Mesendoderm (in vitro differentiated cells): ENCODE data around the gene TGM4.

ENCODE experiments used
- DNase-seq: peaks from one replicate; pipeline ENCODE4 v3.0.0; 2013
- H2AK5ac ChIP-seq: 2 replicates; pipeline ENCODE4 v1.6.1; 2013; ENCODE audit warnings: low read length, inconsistent platforms
- H2BK120ac ChIP-seq: 2 replicates; pipeline ENCODE4 v1.6.1; 2013; ENCODE audit warnings: low read depth, mild to moderate bottlenecking, low read length, moderate library complexity, mixed read lengths
- H2BK15ac ChIP-seq: replicated peaks from 2 replicates; pipeline ENCODE4 v1.6.1; 2013; ENCODE audit warnings: low read depth, mild to moderate bottlenecking, moderate library complexity
- H2BK5ac ChIP-seq: 2 replicates; pipeline ENCODE4 v1.6.1; 2013; ENCODE audit warnings: low read length, inconsistent platforms
- H3K18ac ChIP-seq: 2 replicates; pipeline ENCODE4 v1.6.1; 2013; ENCODE audit warnings: mild to moderate bottlenecking, low read length, mixed read lengths
- H3K23ac ChIP-seq: one replicate; pipeline ENCODE4 v1.6.1; 2013; ENCODE audit warnings: low read length
- H3K27ac ChIP-seq: 2 replicates; pipeline ENCODE4 v1.5.1; 2013; ENCODE audit warnings: low read depth, mild to moderate bottlenecking, inconsistent platforms, low read length, moderate library complexity
- H3K27me3 ChIP-seq: 2 replicates; pipeline ENCODE4 v1.6.1; 2013; ENCODE audit warnings: low read length, control low read depth, mild to moderate bottlenecking, inconsistent platforms; ENCODE audit not compliant: insufficient read depth, poor library complexity
- H3K36me3 ChIP-seq: 2 replicates; pipeline ENCODE4 v1.6.1; 2013; ENCODE audit warnings: low read length, inconsistent platforms; ENCODE audit not compliant: control insufficient read depth, insufficient read depth
- H3K4ac ChIP-seq: one replicate; pipeline ENCODE4 v1.6.1; 2013; ENCODE audit warnings: low read depth, mild to moderate bottlenecking, low read length, moderate library complexity
- H3K4me1 ChIP-seq: 2 replicates; pipeline ENCODE4 v1.6.1; 2013; ENCODE audit warnings: low read depth, low read length, inconsistent platforms; ENCODE audit not compliant: control insufficient read depth
- H3K4me2 ChIP-seq: 2 replicates; pipeline ENCODE4 v1.6.1; 2013; ENCODE audit warnings: low read length
- H3K4me3 ChIP-seq: 2 replicates; pipeline ENCODE4 v1.5.1; 2013; ENCODE audit warnings: mild to moderate bottlenecking, low read length
- H3K56ac ChIP-seq: one replicate; pipeline ENCODE4 v1.6.1; 2013; ENCODE audit warnings: low read length
- H3K79me1 ChIP-seq: 2 replicates; pipeline ENCODE4 v1.6.1; 2013; ENCODE audit warnings: low read length, inconsistent platforms
- H3K79me2 ChIP-seq: 2 replicates; pipeline ENCODE4 v1.6.1; 2013; ENCODE audit warnings: mild to moderate bottlenecking, low read length; ENCODE audit not compliant: control insufficient read depth, insufficient read depth
- H3K9ac ChIP-seq: 2 replicates; pipeline ENCODE4 v1.6.1; 2013; ENCODE audit warnings: low read length, inconsistent platforms
- H4K5ac ChIP-seq: one replicate; pipeline ENCODE4 v1.6.1; 2013; ENCODE audit warnings: low read length
- H4K8ac ChIP-seq: one replicate; pipeline ENCODE4 v1.6.1; 2013; ENCODE audit warnings: low read depth, mild to moderate bottlenecking, control low read depth, low read length, moderate library complexity
- WGBS: extraction: QIAGEN DNeasy Blood & Tissue Kit; methylation state at CpG from one replicate; pipeline ENCODE4 v1.1.7; 2013; ENCODE audit warnings: low lambda C conversion rate, missing lambda C conversion rate; ENCODE audit not compliant: insufficient coverage; ENCODE audit errors: extremely low coverage; 5-methylcytosine and 5-hydroxymethylcytosine counted together

The TGM4 gene

GRCh38 chr3:44902628-44903027 lies 28.2 kb downstream of the TGM4 start:
- no peak overlapping the region for H4K8ac ChIP-seq
- H3K79me2 ChIP-seq = no peaks in the 10 kb centered on the region
- no peak overlapping the region for H3K23ac ChIP-seq
- no peaks in the 10 kb centered on the region for H3K4me1 ChIP-seq
- H3K9ac ChIP-seq = no peak overlapping the region
- DNase-seq = no peak
- no peak overlapping the region for H3K4me2 ChIP-seq
- H3K36me3 ChIP-seq = no peaks in the 10 kb centered on the region
- no peak overlapping the region for H3K27ac ChIP-seq
- H2BK15ac ChIP-seq = no peak overlapping the region
- H2BK120ac ChIP-seq = no peak overlapping the region
- no peaks in the 10 kb centered on the region for H3K79me1 ChIP-seq
- H3K4me3 ChIP-seq = no peak overlapping the region
- no peak overlapping the region for H3K56ac ChIP-seq
- H4K5ac ChIP-seq = no peak overlapping the region
- no peak overlapping the region for H2AK5ac ChIP-seq
- no CpG with 5 or more reads among the region's 4 CpGs for WGBS
- no peak overlapping the region for H3K18ac ChIP-seq
- H3K27me3 ChIP-seq = no peaks in the 10 kb centered on the region
- H2BK5ac ChIP-seq = no peak overlapping the region
- no peak overlapping the region for H3K4ac ChIP-seq

DNA sequence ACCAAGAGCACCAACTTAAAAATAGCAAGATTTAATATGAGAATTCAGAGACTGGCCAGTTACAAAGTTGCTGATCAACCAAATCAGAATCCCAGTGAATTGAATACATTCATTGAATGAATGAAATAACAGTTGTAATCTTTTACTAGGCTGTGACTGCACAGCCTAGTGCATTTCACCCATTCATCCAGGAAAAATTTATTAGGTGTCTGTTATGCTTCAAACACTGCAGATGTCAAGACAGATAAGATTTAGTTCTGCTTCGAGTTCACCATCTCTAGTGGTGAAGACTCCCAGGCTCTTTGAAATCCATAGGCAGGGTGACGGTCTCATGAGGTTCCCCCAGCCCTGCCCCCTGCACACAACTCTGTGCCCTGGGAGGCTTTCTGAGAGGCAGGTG lies 28.9 kb downstream of the TGM4 start:
- Histone ChIP-seq H3K4ac (no peak overlapping the region), H3K36me3 (no peaks in the 10 kb centered on the region), H3K9ac (no peak overlapping the region), H2AK5ac (no peak overlapping the region), H2BK15ac (no peak overlapping the region), H4K8ac (no peak overlapping the region), H3K4me3 (no peak overlapping the region), H3K79me2 (no peaks in the 10 kb centered on the region), H3K4me1 (no peaks in the 10 kb centered on the region), H3K23ac (no peak overlapping the region), H4K5ac (no peak overlapping the region), H2BK5ac (no peak overlapping the region), H2BK120ac (no peak overlapping the region), H3K27me3 (no peaks in the 10 kb centered on the region), H3K27ac (no peak overlapping the region), H3K18ac (no peak overlapping the region), H3K56ac (no peak overlapping the region), H3K4me2 (no peak overlapping the region), H3K79me1 (no peaks in the 10 kb centered on the region)
- no CpG with 5 or more reads among the region's 2 CpGs for WGBS
- DNase-seq = no peak

DNA sequence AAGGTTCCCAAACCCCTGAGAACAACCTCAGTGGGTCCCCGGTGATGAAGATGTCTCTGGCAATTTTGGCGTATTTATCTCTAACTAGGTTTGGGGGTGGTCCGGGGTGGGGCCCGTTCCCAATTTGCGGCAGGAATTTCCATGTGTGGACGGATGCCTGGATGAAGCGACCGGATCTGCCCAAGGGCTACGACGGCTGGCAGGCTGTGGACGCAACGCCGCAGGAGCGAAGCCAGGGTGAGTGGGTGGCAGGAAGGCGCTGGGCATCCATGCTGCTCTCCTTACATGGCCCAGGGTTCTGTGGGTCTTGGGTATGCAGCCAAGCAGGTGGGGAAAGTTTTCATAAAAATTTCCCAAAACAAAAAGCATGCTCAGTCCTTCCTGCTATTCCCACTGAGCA lies 29.3 kb downstream of the TGM4 start:
- H3K4me2 ChIP-seq = no peak overlapping the region
- no peak overlapping the region for H2AK5ac ChIP-seq
- no peak overlapping the region for H3K4me3 ChIP-seq
- no CpG with 5 or more reads among the region's 15 CpGs for WGBS
- H3K9ac ChIP-seq = no peak overlapping the region
- no peak overlapping the region for H3K56ac ChIP-seq
- no peak overlapping the region for H3K4ac ChIP-seq
- H3K4me1 ChIP-seq = no peaks in the 10 kb centered on the region
- H3K36me3 ChIP-seq = no peaks in the 10 kb centered on the region
- H3K27ac ChIP-seq = no peak overlapping the region
- no peaks in the 10 kb centered on the region for H3K27me3 ChIP-seq
- H4K8ac ChIP-seq = no peak overlapping the region
- H3K23ac ChIP-seq = no peak overlapping the region
- no peak overlapping the region for H2BK120ac ChIP-seq
- no peak overlapping the region for H2BK15ac ChIP-seq
- H3K79me1 ChIP-seq = no peaks in the 10 kb centered on the region
- no peak overlapping the region for H2BK5ac ChIP-seq
- H3K18ac ChIP-seq = no peak overlapping the region
- no peaks in the 10 kb centered on the region for H3K79me2 ChIP-seq
- no peak for DNase-seq
- no peak overlapping the region for H4K5ac ChIP-seq

DNA sequence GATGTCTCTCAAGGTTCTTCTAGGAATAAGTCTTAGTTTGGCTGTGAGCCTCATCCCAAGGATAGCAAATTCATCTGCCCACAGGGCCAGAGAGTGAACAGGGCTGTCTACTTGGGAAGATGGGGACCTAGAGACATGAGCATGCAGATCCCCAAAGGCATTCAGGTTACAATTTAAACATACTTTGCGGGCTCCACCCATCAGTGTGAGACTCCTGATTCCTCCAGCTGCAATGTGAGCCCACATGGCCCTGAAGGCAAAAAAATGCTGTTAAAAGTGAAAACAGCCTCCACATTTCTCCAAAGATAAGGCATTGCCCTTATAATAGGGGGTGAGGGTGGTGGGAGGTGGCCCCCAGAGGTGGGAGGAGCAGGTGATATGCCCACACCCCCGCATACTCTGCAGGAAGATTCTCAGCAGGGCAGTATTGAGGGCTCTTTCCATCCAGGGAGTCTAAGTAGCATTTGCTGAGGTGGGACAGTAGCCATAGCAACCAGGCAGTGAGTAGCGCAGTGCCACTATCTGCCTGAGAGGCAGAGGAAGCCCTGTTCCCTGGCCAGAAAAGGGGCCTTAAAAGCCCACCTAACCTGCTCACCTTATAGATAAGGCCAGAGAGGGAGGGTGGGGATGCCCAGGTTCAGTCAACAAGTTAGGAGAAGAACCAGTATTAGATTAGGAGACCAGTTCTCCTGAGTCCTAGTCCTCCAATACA lies 31.2 kb downstream of the TGM4 start:
- H4K5ac ChIP-seq = no peak overlapping the region
- no peak overlapping the region for H2BK120ac ChIP-seq
- H3K27ac ChIP-seq = no peak overlapping the region
- no peak overlapping the region for H3K18ac ChIP-seq
- no peaks in the 10 kb centered on the region for H3K27me3 ChIP-seq
- no peaks in the 10 kb centered on the region for H3K36me3 ChIP-seq
- H3K4me2 ChIP-seq = no peak overlapping the region
- no peaks in the 10 kb centered on the region for H3K79me2 ChIP-seq
- H3K4me1 ChIP-seq = no peaks in the 10 kb centered on the region
- H3K4ac ChIP-seq = no peak overlapping the region
- H2AK5ac ChIP-seq = no peak overlapping the region
- no peak overlapping the region for H2BK5ac ChIP-seq
- no peak overlapping the region for H3K23ac ChIP-seq
- no peak overlapping the region for H3K56ac ChIP-seq
- H4K8ac ChIP-seq = no peak overlapping the region
- H3K9ac ChIP-seq = no peak overlapping the region
- peak; percentile 77 for DNase-seq
- WGBS = no CpG with 5 or more reads among the region's 3 CpGs
- no peak overlapping the region for H2BK15ac ChIP-seq
- no peak overlapping the region for H3K4me3 ChIP-seq
- H3K79me1 ChIP-seq = no peaks in the 10 kb centered on the region

GRCh38 chr3:44906997-44907396 lies 32.6 kb downstream of the TGM4 start:
- H3K23ac ChIP-seq = no peak overlapping the region
- no peaks in the 10 kb centered on the region for H3K79me2 ChIP-seq
- no peak overlapping the region for H2BK5ac ChIP-seq
- no peaks in the 10 kb centered on the region for H3K27me3 ChIP-seq
- H2BK15ac ChIP-seq = no peak overlapping the region
- no peaks in the 10 kb centered on the region for H3K4me1 ChIP-seq
- H3K79me1 ChIP-seq = no peaks in the 10 kb centered on the region
- no peak overlapping the region for H4K5ac ChIP-seq
- WGBS = no CpG with 5 or more reads among the region's 4 CpGs
- H3K36me3 ChIP-seq = no peaks in the 10 kb centered on the region
- H3K18ac ChIP-seq = no peak overlapping the region
- H3K56ac ChIP-seq = no peak overlapping the region
- no peak overlapping the region for H3K9ac ChIP-seq
- H3K4me3 ChIP-seq = no peak overlapping the region
- H2AK5ac ChIP-seq = no peak overlapping the region
- H3K4me2 ChIP-seq = no peak overlapping the region
- H4K8ac ChIP-seq = no peak overlapping the region
- no peak for DNase-seq
- H3K27ac ChIP-seq = no peak overlapping the region
- no peak overlapping the region for H2BK120ac ChIP-seq
- no peak overlapping the region for H3K4ac ChIP-seq

GRCh38 chr3:44907612-44908011 lies 33.2 kb downstream of the TGM4 start:
- DNase-seq = no peak
- no peaks in the 10 kb centered on the region for H3K79me2 ChIP-seq
- H3K27ac ChIP-seq = no peak overlapping the region
- H3K4me1 ChIP-seq = no peaks in the 10 kb centered on the region
- H3K27me3 ChIP-seq = no peaks in the 10 kb centered on the region
- no peak overlapping the region for H3K9ac ChIP-seq
- H4K8ac ChIP-seq = no peak overlapping the region
- WGBS = no CpG with 5 or more reads among the region's 4 CpGs
- no peak overlapping the region for H3K4me2 ChIP-seq
- H3K23ac ChIP-seq = no peak overlapping the region
- no peak overlapping the region for H2AK5ac ChIP-seq
- no peaks in the 10 kb centered on the region for H3K36me3 ChIP-seq
- H3K4me3 ChIP-seq = no peak overlapping the region
- no peak overlapping the region for H3K56ac ChIP-seq
- H2BK15ac ChIP-seq = no peak overlapping the region
- H2BK5ac ChIP-seq = no peak overlapping the region
- no peak overlapping the region for H3K4ac ChIP-seq
- no peak overlapping the region for H3K18ac ChIP-seq
- no peak overlapping the region for H2BK120ac ChIP-seq
- no peaks in the 10 kb centered on the region for H3K79me1 ChIP-seq
- H4K5ac ChIP-seq = no peak overlapping the region
